Ramos (cell line): ENCODE measurements around the gene CLHC1.
"Not testable (repeated sequence)": the region's sequence is repeated elsewhere in the genome, so short reads cannot be mapped to it uniquely, and the experiment has no call there.

Source experiments
- in situ Hi-C: fragments of 300-500 bp; cut with MboI; formaldehyde crosslinking; loops from one replicate; pipeline ENCODE4 v1.14.3; 2022; ENCODE audit warnings: low sequenced_read_pairs; ENCODE audit not compliant: unreplicated experiment

The CLHC1 gene

GRCh38 chr2:55156326-55156725 lies 75.8 kb downstream of the CLHC1 start:
- in situ Hi-C loops, result loop anchor here (25.0 kb wide), 2 partner anchors 644 to 1044 kb away; partner anchors contain the start of gene ACYP2

GRCh38 chr2:55155764-55156281 lies 76.3 kb downstream of the CLHC1 start:
- in situ Hi-C loops, result loop anchor here (25.0 kb wide), 2 partner anchors 644 to 1044 kb away; partner anchors contain the start of gene ACYP2

GRCh38 chr2:55155206-55155605 lies 76.9 kb downstream of the CLHC1 start:
- in situ Hi-C loops, result loop anchor here (25.0 kb wide), 2 partner anchors 643 to 1043 kb away; partner anchors contain the start of gene ACYP2

GRCh38 chr2:55154525-55155030 lies 77.5 kb downstream of the CLHC1 start:
- in situ Hi-C loops, result loop anchor here (25.0 kb wide), 2 partner anchors 642 to 1042 kb away; partner anchors contain the start of gene ACYP2

- in situ Hi-C loops, result loop anchor here (25.0 kb wide), 2 partner anchors 641 to 1041 kb away; partner anchors contain the start of gene ACYP2
These were observed 78.4 kb downstream of the CLHC1 start for GRCh38 chr2:55153584-55154299.

GRCh38 chr2:55152475-55153412 lies 79.3 kb downstream of the CLHC1 start:
- in situ Hi-C loops, result loop anchor here (25.0 kb wide), 2 partner anchors 640 to 1040 kb away; partner anchors contain the start of gene ACYP2

- in situ Hi-C loops, result loop anchor here (25.0 kb wide), 2 partner anchors 640 to 1040 kb away; partner anchors contain the start of gene ACYP2
These were observed 80.2 kb downstream of the CLHC1 start for GRCh38 chr2:55151733-55152433.

GRCh38 chr2:55150834-55151233 lies 81.3 kb downstream of the CLHC1 start:
- in situ Hi-C loops, result loop anchor here (25.0 kb wide), 2 partner anchors 639 to 1039 kb away; partner anchors contain the start of gene ACYP2

- in situ Hi-C loops, result no loop called here
These were observed 83.8 kb downstream of the CLHC1 start for GRCh38 chr2:55148269-55148668.

- in situ Hi-C loops, result no loop called here
These were observed 84.6 kb downstream of the CLHC1 start for GRCh38 chr2:55147531-55147930.

- in situ Hi-C loops, result no loop called here
These were observed 85.1 kb downstream of the CLHC1 start for GRCh38 chr2:55147041-55147440.

GRCh38 chr2:55146263-55146662 lies 85.8 kb downstream of the CLHC1 start:
- in situ Hi-C loops, result no loop called here

GRCh38 chr2:55144922-55145820 lies 86.9 kb downstream of the CLHC1 start:
- in situ Hi-C loops, result no loop called here

- in situ Hi-C loops, result not testable (repeated sequence)
These were observed 88.4 kb downstream of the CLHC1 start for GRCh38 chr2:55143706-55144105.

GRCh38 chr2:55142518-55142917 lies 89.6 kb downstream of the CLHC1 start:
- in situ Hi-C loops, result no loop called here

- in situ Hi-C loops, result no loop called here
These were observed 90.3 kb downstream of the CLHC1 start for GRCh38 chr2:55141572-55142413.

GRCh38 chr2:55140316-55141219 lies 91.5 kb downstream of the CLHC1 start:
- in situ Hi-C loops, result no loop called here
